Adrenal gland (tissue), 12 donors: ENCODE results near the gene VWA5B1. TPM values are rescaled to one million over a fixed set of nuclear protein-coding genes. Genes with fewer than 3 reads are reported as not detected.

Experiments
- DNase-seq, 7 donors: peaks; one replicate each; pipeline ENCODE4 v3.0.0-alpha.2; 2019 to 2020
- H3K27ac ChIP-seq, 5 donors: fragments of 200-600 bp; sonication (generic) in 4 of 5; 1 replicate in 3 of 5; 2 replicates in 2 of 5; pipeline versions ENCODE4 v1.5.1 to v1.8.0; 2016 to 2020; ENCODE audit warnings: mild to moderate bottlenecking in 1 of 5
- H3K27me3 ChIP-seq: fragments of 200-600 bp; 2 replicates; pipeline ENCODE4 v1.8.0; 2021
- H3K36me3 ChIP-seq, 2 donors: fragments of 200-600 bp; replicated peaks in 1 of 2; 1 replicate in 1 of 2; 2 replicates in 1 of 2; pipeline versions ENCODE4 v1.5.1 to v1.8.0; 2018 to 2022
- H3K4me1 ChIP-seq, 2 donors: fragments of 200-600 bp; replicated peaks in 1 of 2; 1 replicate in 1 of 2; 2 replicates in 1 of 2; pipeline versions ENCODE4 v1.5.1 to v1.8.0; 2018 to 2021
- H3K4me3 ChIP-seq, 4 donors: fragments of 200-600 bp; sonication (generic) in 3 of 4; one replicate each; pipeline ENCODE4 v1.5.1; 2016 to 2018
- H3K9me3 ChIP-seq, 3 donors: fragments of 200-600 bp; sonication (generic) in 1 of 3; replicated peaks in 1 of 3; 1 replicate in 2 of 3; 2 replicates in 1 of 3; pipeline versions ENCODE4 v1.5.1 to v1.8.0; 2016 to 2021
- POLR2A ChIP-seq, 2 donors: fragments of 450-650 bp; IDR thresholded peaks; one replicate each; pipeline ENCODE4 v1.6.1; 2017; ENCODE audit warnings: antibody characterized with exemption in 2 of 2, mild to moderate bottlenecking in 2 of 2, moderate library complexity in 1 of 2
- WGBS, 4 donors: extraction: QIAGEN DNeasy Blood & Tissue Kit in 2 of 4; methylation state at CpG; one replicate each; pipeline versions ENCODE4 v1.1.5 to v1.1.7; 2013 to 2017; 5-methylcytosine and 5-hydroxymethylcytosine counted together
- intact Hi-C, 2 donors: fragments of 100-400 bp; cut with DNase I; formaldehyde crosslinking; loops; one replicate each; pipeline versions ENCODE4 v1.14.1 to v1.15.0; 2022 to 2023
- polyA plus RNA-seq, 3 donors: library from polyadenylated mRNA; stranded (reverse); fragments of 200-250 nt in 2 of 3; fragments of 350-450 nt in 1 of 3; fragmentation: Illumina TruSeq in 1 of 3; extraction: RNeasy Lipid Tissue Mini Kit (QIAGEN cat#74804) in 1 of 3; gene quantifications; one replicate each; pipeline ENCODE4 v1.2.3, GENCODE V29; 2013 to 2014
- total RNA-seq, 9 donors: library from RNA; depleted of rRNA in 4 of 9; stranded (reverse); fragments of >200 nt in 4 of 9; fragments of 120-200 nt in 1 of 9; fragmentation: NEBNext Ultra II Directional in 1 of 9; extraction: Animal tissue kit (Norgen Biotek cat#: 25700) in 1 of 9; gene quantifications; one replicate each; pipeline versions ENCODE4 v1.1.0 to v1.2.4, GENCODE V29; 2013 to 2023
- TF ChIP-seq, protein P1 (sequence below), 6 experiments: fragments of 450-650 bp in 4 of 6; fragments of 200-600 bp in 2 of 6; sonication (generic) in 1 of 6; IDR thresholded peaks; 1 replicate in 5 of 6; 2 replicates in 1 of 6; pipeline versions ENCODE4 v1.5.1 to v1.8.0; 2016 to 2021; ENCODE audit warnings: antibody characterized with exemption in 6 of 6, mild to moderate bottlenecking in 2 of 6, moderate library complexity in 1 of 6
- donor health status: healthy with polysubstance abuse.
- donor health status: Bipolar disorder and iron deficiency.
- donor health status: DM: yes; HTN: yes; CAD: no.
- donor health status: DM: no; HTN: no; CAD: no.
- donor health status: DM: no; HTN: no; CAD: no.
- donor health status: DM: yes; HTN: yes; CAD: no.

The VWA5B1 gene
- total and polyA plus RNA-seq, 12 donors, result 0.07 to 2.5 (median 0.26) TPM; not detected in 5

DNA sequence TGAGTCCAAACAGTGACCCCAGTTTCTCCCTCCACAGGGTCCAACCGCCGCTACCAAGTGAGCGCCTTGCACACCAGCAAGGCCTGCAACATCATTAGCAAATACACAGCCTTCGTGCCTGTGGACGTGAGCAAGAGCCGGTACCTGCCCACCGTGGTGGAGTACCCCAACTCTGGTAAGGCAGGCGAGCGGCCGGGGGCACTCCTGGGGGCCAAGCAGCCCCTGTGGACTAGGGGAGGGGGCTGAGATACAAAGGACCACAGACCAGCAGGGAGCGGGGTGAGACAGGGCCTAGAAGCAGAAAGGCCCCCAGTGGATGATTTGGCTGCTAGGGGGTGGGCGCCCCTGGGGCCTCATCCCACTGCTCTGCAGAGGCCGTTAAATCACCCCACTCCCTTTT lies 54.7 kb downstream of the VWA5B1 start:
- H3K4me1 ChIP-seq, result peaks cover 0 to 4% of the 10 kb centered on the region in 2 donors
- H3K27me3 ChIP-seq, result no peaks in the 10 kb centered on the region
- TF ChIP-seq, protein P1, sequence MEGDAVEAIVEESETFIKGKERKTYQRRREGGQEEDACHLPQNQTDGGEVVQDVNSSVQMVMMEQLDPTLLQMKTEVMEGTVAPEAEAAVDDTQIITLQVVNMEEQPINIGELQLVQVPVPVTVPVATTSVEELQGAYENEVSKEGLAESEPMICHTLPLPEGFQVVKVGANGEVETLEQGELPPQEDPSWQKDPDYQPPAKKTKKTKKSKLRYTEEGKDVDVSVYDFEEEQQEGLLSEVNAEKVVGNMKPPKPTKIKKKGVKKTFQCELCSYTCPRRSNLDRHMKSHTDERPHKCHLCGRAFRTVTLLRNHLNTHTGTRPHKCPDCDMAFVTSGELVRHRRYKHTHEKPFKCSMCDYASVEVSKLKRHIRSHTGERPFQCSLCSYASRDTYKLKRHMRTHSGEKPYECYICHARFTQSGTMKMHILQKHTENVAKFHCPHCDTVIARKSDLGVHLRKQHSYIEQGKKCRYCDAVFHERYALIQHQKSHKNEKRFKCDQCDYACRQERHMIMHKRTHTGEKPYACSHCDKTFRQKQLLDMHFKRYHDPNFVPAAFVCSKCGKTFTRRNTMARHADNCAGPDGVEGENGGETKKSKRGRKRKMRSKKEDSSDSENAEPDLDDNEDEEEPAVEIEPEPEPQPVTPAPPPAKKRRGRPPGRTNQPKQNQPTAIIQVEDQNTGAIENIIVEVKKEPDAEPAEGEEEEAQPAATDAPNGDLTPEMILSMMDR (IDR thresholded peaks at IDR 0.05), result no peak
- no peak for TF ChIP-seq POLR2A (IDR thresholded peaks at IDR 0.05)
- no peak for DNase-seq
- intact Hi-C loops, result no loop called here
- no peak overlapping the region for H3K27ac ChIP-seq
- no peak overlapping the region for H3K4me3 ChIP-seq
- WGBS, 4 donors, result 73 to 94% (median 89%) methylated on average over 5 to 13 of the region's 13 CpGs
- H3K36me3 ChIP-seq, result no peaks in the 10 kb centered on the region
- H3K9me3 ChIP-seq, result no peaks in the 10 kb centered on the region

- Histone ChIP-seq H3K36me3 (no peaks in the 10 kb centered on the region), H3K4me1 (peaks cover 0 to 4% of the 10 kb centered on the region in 2 donors), H3K27ac (no peak overlapping the region), H3K9me3 (no peaks in the 10 kb centered on the region), H3K4me3 (no peak overlapping the region), H3K27me3 (no peaks in the 10 kb centered on the region)
- no peak for DNase-seq
- intact Hi-C loops, result no loop called here
- 73 to 87% (median 85%) methylated on average over 1 of the region's 1 CpG for WGBS, 4 donors
- TF ChIP-seq, protein P1 (IDR thresholded peaks at IDR 0.05), result no peak
- TF ChIP-seq POLR2A (IDR thresholded peaks at IDR 0.05), result no peak
Measured at GRCh38 chr1:20346433-20346832, 55.8 kb downstream of the VWA5B1 start.

GRCh38 chr1:20347699-20348098 lies 57.0 kb downstream of the VWA5B1 start:
- TF ChIP-seq, protein P1 (IDR thresholded peaks at IDR 0.05), result no peak
- no peak for TF ChIP-seq POLR2A (IDR thresholded peaks at IDR 0.05)
- H3K4me3 ChIP-seq, result no peak overlapping the region
- DNase-seq, result no peak
- intact Hi-C loops, result no loop called here
- no peak overlapping the region for H3K27ac ChIP-seq
- WGBS, 4 donors, result 85 to 94% (median 90%) methylated on average over 2 of the region's 2 CpGs
- H3K36me3 ChIP-seq, result no peaks in the 10 kb centered on the region
- peaks cover 0 to 4% of the 10 kb centered on the region in 2 donors for H3K4me1 ChIP-seq
- no peaks in the 10 kb centered on the region for H3K27me3 ChIP-seq
- H3K9me3 ChIP-seq, result no peaks in the 10 kb centered on the region

DNA sequence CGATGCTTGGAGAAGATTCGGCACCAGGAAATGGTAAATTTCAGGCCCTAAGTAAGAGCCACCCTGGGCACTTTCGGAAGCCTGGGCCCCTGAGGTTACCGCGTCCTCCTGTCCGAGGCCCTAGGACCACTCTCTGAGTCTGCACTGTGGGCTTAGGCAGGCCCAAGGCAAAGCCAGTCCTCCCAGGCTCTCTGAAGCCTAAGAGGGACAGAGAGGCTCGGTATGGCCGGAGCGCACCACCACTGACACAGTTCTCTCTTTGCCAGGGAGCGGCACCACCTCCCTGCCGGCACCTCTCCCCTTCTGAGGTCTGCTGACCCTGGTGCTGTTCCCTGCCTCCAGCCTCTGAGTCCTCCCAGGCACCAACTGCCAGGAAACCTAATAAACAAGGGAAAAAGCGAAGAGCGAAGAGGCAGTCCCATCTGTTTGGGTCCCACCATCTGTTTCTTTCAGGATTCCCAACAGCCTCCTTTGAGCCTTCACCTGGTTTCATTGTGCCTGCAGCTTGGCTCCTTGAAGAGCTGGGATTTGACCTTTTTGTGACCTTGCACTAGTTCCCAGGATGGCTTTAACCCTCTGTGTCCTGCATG lies 57.7 kb downstream of the VWA5B1 start:
- 89 to 94% (median 91%) methylated on average over 9 to 13 of the region's 13 CpGs for WGBS, 4 donors
- intact Hi-C loops, result no loop called here

More for the DNA sequence above, 57.7 kb downstream of the VWA5B1 start:
- H3K27ac ChIP-seq, result no peak overlapping the region
- no peaks in the 10 kb centered on the region for H3K4me1 ChIP-seq
- no peaks in the 10 kb centered on the region for H3K9me3 ChIP-seq
- TF ChIP-seq POLR2A (IDR thresholded peaks at IDR 0.05), result no peak
- TF ChIP-seq, protein P1 (IDR thresholded peaks at IDR 0.05), result no peak
- H3K4me3 ChIP-seq, result no peak overlapping the region
- no peak for DNase-seq
- H3K36me3 ChIP-seq, result no peaks in the 10 kb centered on the region
- H3K27me3 ChIP-seq, result no peaks in the 10 kb centered on the region
